GM18517 (cell line): Measurements from ENCODE around the gene DMRT1.

ENCODE experiments used
- ATAC-seq: cut with Tn5 transposase; IDR thresholded peaks from one replicate; pipeline ENCODE4 v1.9.1; 2021; ENCODE audit warnings: mild to moderate bottlenecking, moderate library complexity; ENCODE audit not compliant: unreplicated experiment

Gene DMRT1

DNA sequence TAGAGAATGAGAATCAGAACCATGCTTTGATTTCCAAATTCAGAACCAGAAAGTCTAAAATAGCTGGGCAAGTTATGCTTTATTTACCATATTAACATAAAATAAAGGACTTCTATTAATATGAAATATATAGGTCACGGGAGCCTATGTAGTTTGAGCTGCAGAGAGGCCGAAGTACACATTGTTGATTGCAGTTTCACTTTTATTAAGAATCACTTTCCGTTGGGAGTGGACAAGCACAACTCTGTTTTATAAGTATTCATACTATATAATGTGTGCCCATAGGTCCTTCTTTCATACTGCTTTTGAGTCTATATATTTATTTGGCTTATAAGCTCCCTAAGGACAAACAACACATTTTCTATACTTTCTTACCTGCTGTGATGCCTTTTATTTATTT is 76.2 kb downstream of the DMRT1 start:
- no peak for ATAC-seq

DNA sequence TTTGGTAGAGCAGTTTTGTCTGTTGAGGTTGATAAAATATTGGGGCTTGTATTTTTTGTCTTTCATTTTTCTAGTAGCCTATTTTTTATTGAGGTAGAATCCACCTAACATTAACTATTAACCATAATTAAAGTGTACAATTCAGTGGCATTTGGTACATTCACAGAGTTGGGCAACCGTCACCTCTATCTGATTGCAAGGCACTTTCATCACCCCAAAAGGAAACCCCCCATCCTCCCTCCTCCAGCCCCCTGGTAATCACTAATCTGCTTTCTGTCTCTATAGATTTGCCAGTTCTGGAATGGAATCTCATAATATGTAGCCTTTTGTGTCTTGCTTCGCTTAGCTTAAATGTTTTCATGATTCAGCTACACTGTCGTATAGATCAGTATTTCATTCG is 79.4 kb downstream of the DMRT1 start:
- ATAC-seq, result no peak

DNA sequence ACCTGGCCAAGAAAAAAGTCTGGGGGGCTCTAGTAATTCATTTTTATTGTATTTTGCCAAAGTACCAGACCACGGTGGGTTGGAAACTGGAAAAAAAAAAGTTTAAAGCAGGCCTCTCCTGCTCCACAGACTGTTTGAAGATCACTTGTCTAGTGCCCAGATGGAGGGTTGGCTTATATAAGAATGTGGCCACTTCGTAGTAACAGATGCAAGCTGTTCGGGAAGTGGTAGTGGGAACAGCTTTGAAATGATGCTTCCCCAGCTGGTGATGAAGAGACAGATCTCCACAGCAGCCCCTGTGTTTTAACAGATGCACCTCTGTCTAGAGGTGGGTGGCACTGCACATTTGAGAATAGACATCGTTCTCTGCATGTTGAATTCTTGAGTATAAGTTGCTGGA is 80.7 kb downstream of the DMRT1 start:
- no peak for ATAC-seq

DNA sequence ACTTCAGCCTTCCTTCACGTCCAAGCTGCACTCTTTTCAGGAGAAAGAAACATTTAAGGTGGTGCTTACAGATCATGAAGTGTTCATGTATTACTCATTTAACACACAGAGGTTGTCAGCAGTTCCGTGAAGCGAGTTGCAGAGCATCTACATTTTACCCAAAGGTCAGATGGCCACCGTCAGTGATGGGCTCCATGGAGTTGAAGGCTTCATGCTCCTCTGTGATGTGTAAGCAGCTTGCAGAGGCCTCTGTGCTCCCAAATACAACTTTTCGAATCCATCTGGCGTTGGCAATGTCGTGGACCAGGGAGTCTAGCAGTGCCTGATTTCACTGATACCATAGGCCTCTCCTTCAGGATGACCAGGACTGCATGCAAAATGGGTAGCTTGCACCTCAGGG is 81.2 kb downstream of the DMRT1 start:
- ATAC-seq, result no peak

DNA sequence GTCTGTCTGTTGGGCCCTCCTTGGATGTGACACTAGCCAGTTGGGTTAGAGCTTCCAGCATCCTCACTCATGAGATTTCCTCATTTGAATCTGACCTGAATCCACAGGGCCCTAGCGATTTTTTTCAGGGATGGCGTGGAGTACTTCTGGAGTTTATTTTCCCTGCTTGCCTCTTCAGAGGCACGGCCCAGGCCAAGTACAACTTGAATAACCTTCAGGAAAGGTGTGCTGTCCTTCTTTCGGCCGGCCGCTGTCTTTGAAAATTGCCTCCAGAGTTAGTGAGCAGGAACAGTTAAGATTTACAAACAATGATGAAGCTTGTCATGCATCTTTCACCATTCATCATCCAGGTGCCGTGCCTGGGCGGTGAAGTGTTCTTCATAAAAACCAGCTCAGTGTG is 85.5 kb downstream of the DMRT1 start:
- ATAC-seq, result no peak

DNA sequence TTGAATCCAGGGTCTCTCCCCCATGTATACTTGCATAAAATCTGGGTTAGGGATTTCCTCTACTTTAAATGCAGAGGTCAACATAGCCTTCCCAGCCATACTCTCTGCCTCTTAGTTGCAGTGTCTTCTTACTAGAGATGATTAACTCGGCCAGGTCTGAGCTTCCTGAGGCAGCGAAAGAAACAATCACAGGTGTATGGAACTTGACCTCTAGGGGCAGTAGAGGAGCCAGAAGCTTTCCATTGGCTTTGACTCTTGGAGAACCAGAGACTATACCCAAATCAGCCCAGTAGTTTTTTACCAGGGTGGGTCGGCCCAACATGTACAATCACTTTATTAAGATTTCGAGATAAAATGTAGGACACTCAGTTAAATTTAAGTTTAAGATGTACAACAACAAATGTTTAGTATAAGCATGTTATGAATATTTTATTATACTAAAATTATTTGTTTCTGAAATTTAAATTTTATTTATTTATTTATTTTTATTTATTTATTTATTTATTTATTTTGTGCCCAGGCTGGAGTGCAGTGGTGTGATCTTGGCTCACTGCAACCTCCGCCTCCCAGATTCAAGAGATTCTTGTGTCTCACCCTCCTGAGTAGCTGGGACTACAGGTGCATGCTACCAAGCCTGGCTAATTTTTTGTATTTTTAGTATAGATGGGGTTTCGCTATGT is 87.0 kb downstream of the DMRT1 start:
- ATAC-seq, result no peak

DNA sequence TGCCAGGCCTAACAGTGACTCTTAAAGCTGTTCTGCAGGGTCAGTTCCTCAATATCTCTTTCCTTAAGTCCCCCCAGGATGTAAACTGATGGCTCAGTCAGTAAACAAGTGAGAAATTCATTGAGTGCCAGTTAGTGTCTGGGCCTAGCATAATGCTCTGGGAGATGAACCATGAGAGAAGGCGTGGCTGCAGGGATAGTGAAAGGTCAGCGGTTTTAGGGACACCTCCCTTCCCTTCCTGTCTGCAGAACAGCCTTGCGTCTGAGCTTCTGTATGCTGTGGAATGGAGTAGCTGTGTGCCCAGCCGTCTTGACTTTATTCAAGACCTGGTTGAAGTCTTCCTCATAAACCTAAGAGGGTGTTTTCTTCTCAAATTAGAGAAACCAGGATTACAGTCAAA is 88.2 kb downstream of the DMRT1 start:
- no peak for ATAC-seq

DNA sequence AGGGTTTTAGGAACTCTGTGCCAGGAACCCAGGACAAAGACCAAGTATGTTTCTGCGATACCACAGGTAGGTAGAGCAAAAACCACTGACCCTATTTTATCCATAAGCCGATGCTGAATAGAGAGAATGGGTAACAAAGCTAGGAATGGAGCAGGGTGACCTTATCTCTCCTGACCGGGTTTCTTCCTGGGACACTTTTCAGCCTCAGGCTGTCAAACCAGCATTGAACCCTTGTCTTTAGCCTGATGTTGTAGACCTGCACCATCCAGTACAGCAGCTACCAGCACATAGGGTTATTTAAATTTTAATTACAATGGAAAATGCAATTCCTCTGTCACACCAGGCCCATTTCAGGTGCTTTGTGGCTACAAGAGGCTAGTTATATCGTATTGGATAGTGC is 91.9 kb downstream of the DMRT1 start:
- ATAC-seq, result no peak

DNA sequence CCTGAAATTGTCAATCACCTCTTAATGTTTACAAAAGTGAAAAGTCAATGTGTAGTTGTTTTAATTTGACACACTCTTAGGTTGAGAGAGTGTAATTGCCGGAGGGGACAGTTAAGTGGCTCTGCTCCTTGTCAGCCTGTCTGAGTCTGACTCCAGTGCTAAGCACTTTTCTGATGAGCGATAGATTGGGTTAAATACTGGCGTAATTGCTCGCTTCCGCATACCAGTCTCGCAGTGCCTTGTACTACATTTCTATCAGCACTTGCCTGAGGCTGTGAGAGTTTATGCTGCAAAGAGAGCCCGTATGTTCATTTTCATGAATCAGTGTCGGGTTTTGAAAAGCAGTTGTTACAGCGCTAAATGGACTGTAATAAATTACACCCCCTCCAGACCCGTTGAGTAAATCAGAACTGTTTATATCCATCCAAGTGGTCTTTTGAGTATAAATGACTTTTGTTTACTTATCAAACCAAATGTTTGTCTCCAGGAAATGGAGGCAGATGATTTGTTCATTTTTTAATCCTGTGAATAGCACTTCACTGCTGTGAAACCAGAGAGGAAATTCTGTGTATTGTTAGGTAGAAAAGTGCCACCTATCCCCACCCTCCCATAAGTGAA is 94.0 kb downstream of the DMRT1 start:
- no peak for ATAC-seq

DNA sequence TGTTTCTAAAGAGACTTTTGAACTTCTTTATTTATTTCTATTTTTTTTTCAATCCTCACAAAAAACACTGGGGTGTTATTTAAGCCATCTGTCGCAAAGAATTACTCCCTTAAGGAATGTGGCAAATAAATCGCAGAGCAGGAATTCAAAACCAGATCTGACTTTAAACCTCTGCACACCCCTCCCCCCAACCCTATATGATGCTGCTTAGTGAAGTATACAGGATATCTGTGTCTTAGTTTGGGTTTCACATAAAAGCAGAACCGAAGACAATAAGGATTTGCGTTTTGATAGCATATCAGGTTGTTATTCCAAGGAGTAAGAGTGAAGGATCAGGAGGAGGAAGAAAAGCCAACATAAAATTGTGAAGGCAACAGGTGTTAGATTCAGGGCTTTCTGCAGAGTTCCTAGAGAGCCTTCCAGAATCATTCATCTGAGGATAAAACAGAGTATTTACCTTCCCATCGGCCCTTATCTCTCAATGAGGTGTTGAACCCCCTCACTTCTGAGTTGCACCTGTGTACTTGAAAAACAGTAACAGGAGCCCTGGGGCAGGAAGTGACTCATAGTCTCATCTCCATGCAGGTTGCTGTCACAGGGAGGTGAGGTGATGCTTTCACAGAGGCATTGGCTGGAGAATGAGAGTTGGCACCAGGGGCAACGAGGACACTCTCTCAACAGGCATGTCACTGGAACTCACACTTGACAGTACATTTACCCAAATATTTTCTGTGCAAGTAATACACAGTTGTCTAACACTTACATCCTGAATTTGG is 101.5 kb downstream of the DMRT1 start:
- ATAC-seq, result no peak

DNA sequence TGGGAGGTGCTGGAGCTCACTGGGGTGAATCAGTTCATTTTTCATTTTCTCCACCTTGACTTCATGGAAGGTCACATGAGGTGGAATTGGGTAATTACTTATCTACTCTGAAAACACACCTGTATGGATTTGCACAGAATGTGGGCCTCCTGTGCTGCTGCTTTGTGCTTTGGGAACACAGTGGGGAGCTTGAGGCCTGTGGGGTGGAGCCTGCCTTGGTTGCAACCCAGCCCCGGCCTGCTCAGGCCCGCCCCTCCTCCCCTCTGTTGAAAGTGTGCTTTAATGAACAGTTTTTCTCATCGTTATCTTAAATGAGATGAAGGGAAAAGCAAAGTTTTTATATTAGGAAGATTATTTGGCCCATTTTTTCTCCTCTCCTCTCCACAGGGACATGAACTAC is 106.5 kb downstream of the DMRT1 start:
- ATAC-seq, result no peak

DNA sequence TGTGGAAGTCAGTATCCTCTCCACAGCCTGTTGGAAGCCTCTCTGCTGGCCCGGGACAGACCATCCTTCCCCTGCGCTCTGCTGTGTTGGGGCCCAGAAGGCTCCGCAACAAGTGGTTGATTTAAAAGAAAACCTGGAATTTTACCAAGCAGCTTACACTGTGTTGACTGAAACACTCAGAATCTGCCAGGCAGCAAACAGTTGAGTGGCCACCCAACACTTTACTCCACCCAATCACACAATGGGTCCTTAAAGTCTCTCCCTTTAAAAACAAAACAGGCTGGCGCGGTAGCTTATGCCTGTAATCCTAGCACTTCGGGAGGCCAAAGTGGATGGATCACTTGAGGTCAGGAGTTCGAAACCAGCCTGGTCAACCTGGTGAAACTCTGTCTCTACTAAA is 107.0 kb downstream of the DMRT1 start:
- no peak for ATAC-seq

DNA sequence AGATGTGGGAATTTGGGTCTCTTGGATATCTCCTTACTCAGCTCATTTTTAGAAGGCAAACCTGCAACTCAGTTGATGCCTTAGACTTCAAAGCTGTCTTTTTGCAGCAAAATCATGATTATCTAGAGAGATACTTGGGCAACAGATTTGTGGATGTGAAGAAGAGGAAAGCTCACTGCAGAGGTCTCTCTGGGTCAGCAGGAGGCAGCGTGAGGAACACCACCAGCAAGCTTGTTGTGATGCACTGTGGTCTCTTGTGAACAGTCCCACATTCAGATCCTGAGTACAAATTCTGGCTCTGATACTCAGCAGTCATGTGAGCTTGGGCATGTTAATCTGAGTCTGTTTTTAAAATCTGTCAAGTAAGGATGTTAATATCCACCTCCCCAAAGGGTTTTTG is 108.6 kb downstream of the DMRT1 start:
- no peak for ATAC-seq

DNA sequence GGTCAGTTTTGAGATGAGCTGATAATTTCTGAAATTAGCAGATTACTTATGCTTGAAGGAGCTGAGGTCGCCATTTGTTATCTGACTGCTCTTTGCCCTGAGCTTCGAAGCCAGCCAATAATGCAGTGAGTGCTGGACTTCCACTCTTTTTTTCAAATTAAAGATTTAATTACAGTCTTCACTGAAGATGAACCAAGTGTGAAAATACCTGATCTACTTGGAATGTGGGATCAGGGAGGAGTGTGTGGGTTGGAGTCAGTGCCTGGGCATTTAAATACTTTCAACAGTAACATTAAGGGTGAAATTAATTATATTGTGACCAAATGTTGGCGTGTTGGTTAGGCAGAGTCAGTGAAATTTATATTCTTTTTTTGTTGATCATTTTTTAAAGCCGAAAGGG is 111.0 kb downstream of the DMRT1 start:
- ATAC-seq, result no peak

DNA sequence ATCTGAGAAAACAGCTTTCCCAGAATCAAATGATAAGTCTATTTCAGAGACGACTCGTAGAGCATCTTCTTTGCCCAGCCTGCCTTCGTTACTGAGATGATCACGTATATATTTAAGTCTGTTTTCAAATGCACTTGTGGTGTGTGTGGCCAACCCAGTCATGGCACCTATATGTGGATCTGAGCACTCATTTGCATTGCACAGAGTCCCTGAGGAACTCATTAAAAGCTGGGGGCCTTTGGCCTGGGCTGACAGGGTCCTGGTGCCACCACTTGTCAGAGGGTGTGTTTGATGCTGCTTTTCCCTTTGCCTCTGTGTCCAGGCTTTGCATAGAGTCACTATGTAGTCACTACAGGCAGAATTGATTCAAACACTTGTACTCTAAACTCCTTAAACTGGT is 117.6 kb downstream of the DMRT1 start:
- no peak for ATAC-seq

DNA sequence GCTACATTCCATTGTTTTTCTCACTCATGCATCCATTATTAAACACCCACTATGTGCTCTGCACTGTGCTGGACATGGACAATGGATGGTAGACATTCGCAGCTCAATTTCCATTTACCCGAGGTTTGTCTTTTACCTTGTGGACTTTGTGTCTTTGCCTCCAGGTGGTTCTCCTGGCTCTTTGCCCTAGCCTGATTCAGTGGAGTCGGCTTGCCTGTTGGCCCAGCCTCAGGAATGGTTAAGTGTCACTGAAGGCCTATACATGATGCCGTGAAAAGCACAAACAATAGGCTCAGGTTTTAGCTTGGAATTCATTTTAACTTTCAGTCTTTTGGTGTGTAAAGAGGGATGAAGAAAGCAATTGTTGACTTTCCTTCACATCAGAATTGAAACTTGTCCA is 118.4 kb downstream of the DMRT1 start:
- no peak for ATAC-seq

DNA sequence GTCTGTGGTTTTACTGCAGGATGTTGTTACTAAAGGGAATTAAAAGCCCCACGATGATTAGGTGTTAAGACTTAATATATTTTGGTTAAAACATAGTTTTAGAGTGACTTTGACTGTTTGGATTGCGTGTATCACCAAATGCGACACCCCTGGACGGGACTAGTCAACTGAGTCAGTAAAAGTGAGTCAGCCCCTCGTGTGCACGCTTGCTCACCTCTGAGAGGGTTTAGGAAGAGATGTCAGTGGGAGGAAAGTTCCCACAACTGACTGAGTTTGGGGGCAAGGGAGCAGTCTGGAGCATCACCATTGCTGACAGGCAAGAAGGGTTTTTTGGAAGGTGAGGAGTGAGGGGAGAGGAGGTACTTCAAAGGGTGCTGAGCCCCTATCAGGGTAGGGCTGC is 120.5 kb downstream of the DMRT1 start:
- ATAC-seq, result no peak

DNA sequence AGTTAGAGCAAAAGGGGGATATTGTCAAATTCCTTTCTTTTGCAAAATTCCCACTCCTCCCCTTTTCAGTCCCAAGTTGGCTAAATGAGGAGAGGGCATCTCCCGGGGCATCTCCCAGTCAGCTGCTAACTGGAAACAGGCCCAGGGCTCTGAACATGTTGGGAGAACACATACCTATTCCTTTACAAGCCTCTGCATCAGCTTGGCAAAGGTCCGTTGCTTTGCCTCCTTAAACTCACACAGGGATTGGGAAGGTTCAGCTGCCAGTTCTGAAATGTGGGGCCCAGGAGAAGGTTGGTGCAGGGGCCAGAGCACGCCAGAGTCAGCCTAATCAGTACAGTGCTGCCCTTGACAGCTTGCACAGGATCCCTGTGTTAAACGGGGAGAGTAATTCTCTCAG is 124.0 kb downstream of the DMRT1 start:
- ATAC-seq, result no peak

DNA sequence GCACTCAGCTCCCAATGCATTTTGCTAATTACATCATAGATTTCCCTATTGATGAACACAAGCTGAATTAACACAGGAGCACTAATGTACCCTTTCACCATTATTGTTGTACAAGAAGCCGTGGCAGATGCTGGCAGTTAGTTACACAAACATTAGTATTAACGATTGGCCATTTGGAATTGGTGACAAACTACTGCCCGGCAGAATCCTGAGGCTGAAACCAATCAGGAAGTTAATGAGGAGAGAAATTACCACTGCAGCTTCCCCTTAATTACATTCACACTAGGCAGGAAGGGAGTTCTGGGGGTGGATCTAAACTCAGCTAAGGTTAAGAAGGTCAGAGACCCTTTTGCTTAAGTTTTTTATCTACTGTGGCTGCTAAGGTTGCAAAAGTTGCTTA is 125.4 kb downstream of the DMRT1 start:
- ATAC-seq, result no peak

DNA sequence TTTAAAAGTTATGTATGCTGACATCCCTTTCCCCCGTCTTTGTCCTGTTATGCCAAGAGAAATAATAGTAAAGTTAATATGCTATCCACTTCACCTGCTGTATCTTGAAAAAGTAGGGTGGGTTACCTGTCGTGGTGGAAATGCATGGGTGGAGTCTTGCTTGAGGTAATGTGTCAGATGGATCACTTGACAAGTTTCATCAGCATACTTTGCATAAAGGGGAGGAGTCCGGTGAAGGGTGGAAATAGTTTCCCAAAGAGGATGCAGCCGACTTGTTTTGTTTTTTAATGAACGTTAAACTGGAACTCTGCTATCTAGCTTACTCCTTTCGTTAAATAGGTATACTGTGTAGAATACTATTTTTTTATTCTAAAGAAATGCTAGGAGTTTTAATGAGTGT is 125.9 kb downstream of the DMRT1 start:
- ATAC-seq, result no peak

DNA sequence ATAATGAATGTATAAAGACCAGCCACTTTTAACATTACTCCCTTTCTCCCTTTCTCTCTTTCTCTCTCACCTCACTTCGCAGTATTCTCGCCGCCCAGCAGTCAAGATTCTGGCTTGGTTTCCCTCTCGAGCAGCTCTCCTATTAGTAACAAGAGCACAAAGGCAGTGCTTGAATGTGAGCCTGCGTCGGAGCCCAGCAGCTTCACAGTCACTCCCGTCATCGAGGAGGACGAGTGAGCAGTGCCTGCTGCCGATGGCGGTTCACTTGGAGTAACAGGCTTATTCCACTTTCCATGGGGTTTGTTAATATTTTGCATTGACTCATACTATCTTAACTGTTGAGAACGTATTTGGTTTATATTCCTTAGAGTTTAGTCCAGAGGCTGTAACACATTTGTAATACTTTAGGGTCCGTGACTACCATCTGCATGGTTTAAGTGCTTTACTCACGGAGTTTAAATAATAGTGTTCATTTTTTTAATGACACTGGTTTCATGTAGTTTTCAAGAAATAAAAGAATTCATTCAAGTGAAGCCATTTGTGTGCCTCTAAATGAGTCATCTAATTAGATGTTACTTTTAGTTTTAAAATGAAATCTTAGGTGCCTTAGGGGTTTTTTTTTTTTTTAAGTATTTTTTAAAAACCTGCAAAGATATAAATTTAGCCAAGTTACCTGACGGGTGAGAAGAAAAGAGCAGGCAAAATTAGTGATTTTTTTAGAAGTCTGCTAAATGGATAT is 126.6 kb downstream of the DMRT1 start:
- no peak for ATAC-seq
